HG03196 (cell line): ENCODE measurements around the gene BICD1.
"Not testable (repeated sequence)": the region's sequence is repeated elsewhere in the genome, so short reads cannot be mapped to it uniquely, and the experiment has no call there.

ENCODE experiments used
- ATAC-seq: cut with Tn5 transposase; IDR thresholded peaks from one replicate; pipeline ENCODE4 v1.9.1; 2021; ENCODE audit not compliant: unreplicated experiment

Gene BICD1

DNA sequence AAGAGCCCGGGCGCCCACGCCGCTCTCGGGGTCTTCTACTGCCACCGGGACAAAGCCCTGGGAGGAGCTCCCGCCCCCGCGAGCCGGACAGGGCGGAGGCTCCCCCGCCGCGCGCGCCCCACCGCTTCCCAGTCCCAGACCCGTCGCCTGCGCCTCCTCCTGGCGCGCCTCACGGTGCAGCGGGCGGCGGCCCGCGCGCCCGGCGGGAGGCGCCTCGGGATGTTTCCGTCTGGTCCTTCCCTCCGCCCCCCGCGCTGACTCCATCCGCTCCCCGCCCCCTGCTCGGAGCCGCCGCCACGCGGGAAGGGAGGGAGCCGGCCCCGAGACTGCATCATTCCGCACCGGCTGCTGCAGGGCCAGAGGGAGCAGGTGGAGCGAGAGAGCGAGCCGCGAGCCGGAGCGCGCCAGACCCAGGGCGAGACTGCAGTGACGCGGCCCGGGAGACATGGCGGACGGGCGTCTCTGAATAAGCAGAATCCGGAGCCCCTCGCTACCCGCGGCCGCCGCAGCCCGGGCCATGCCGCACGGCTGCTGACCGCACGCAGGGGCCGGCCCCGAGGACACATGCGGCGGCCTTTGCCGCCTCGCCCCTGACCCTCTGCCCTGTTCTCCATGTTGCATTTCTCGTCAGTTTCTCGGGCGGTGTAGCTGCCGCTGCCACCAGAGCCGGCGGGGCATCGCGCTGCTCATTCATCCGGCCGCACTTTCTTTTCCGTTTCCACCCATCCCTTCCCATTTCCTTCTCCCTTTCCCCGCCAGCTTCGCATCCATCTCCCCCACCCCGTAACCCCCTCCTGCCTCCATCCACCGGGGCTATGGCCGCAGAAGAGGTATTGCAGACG, at the start of gene BICD1:
Gene BICD1, plus strand, starts transcription at position 331 of the 842 bp plus-strand sequence. Its CDS starts 485 bp downstream, at position 816.
- ATAC-seq: peak; percentile 74

DNA sequence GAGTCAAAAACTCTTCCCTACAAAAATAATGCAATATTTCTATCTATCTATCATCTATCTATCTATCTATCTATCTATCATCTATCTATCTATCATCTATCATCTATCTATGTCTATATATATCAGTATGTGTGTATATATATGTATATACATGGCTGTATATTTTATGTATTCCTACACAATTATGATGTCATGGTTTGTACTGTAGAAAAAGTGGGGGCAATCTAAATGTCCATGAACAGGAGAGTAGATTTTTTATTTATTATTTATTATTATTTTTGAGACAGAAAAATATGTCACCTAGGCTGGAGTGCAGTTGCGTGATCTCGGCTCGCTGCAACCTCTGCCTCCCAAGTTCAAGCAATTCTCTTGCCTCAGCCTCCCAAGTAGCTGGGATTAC, 45.6 kb upstream of the BICD1 start:
- ATAC-seq: no peak

DNA sequence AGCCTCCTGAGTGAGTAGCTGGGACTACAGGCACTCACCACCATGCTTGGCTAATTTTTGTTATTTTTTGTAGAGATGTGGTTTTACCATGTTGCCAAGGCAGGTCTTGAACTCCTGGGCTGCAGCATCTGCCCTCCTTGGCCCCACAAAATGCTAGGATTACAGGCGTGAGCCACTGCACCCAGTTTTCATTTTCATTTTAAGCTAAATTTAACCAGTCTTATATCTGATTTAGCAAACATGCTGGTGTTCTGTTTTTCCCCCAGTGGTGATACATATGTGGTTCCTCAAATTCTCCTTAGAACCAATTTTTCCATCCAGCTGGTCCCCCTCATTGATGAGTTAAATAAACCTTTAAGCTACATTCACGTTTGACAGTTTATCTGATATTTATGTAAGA, 43.8 kb upstream of the BICD1 start:
- ATAC-seq: no peak

DNA sequence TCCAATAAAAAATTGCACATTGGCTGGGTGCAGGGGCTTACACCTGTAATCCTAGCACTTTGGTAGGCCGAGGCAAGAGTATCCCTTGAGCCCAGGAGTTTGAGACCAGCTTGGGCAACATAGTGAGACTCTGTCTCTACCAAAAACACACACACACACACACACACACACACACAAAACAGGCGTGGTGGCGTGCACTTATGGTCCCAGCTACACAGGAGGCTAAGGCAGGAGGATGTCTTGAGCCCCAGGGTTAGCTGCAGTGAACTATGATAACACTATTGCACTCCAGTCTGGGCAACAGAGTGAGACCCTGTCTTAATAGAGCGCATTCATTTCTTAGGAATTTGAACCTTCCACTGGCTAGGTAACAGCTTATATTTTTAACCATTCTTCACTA, 42.9 kb upstream of the BICD1 start:
- no peak for ATAC-seq

DNA sequence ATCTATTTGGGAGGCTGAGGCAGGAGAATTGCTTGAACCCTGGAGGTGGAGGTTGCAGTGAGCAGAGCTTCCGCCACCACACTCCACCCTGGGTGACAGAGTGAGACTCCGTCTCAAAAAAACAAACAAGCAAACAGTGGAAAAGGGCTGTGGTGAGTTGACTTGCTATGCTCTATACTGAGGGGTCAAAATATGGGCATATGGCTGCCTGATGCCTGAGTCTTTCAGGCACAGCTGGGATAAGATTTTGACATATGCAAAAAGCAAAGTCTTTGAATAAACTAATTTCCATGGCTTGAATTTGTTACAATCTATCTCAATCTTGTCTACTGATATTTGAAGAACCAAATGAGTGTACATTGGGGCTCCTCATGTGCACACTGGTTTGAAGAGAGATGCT, 40.4 kb upstream of the BICD1 start:
- no peak for ATAC-seq

DNA sequence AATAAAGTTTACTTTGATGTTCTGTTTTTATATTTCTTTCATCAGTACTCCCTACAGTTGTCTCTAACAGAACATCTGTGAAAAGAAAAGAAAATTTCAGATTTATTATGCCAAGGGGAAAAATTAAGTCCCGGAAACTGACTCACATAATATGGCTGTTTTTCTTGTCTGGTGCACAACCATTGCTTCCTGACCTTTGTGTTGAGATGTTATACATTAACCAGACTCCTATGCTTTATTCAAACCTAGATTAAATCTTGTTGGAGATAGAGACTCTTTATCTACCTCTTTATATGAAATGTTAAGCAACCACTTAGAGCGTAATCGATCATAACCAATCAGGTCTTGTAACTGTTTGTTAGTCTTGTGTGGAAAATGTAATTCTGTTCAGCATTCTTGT, 37.6 kb upstream of the BICD1 start:
- no peak for ATAC-seq

DNA sequence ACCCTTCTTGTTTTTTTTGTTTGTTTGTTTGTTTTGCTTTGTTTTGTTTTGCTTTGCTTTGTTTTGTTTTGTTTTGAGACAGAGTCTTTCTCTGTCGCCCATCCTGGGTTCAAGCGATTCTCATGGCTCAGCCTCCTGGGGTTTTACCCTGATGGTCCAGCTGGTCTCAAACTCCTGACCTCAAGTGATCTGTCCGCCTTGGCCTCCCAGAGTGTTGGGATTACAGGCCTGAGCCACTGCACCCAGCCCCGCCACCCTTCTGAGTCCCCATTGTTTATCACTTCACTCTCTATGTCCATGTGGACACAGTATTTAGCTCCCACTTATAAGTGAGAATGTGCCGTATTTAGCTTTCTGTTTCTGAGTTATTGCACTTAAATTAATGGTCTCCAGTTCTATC, 36.9 kb upstream of the BICD1 start:
- ATAC-seq: no peak

DNA sequence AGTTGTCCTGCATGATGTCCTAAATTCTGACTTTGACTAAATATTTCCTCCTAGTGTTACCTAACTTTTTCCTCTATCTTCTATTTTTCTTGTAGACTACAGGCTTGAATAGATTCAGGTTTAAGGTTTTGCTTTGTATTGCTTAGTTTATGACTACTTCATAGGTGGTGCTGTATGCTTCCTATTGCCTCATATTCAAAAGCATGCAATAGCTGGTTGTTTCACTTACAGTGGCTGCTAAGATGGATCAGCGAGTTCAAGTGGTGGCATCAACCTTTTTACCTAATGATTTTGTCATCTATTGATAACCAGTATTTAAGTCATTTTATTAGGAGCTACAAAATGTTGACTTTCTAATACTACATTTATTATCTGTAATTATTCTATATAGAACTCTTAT, 36.3 kb upstream of the BICD1 start:
- no peak for ATAC-seq

DNA sequence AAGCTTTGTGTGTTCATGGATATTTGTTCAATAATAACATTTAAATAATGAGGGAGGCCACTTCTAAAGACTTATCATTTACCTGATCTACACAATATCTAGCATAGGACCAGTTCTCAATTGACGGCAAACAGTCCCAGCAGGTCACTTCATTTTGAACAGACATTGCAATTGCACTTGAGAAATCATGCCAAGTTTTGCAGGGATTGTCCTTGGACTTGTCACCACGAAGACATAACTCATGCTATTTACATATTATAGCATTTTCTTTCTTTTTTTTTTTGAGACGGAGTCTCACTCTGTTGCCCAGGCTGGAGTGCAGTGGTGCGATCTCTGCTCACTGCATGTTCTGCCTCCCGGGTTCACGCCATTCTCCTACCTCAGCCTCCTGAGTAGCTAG, 34.5 kb upstream of the BICD1 start:
- ATAC-seq: no peak

DNA sequence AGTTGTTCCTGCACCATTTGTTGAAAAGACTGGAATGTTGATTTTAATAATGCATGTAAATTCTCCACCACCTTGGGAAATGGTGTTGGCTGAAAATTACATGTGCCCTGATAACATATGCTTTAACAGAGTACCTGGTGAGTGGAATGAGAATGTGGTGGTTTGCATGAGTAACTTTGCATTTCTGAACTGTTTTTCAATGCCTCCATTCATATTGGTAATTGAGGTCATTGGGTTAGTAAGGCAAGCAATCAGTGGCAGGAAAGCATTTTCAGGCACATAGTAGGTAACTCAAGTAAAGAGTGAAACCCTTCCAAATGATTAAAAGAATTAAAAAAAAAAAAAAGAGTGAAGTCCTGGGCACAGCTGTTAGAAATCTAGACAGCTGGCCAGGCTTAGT, 32.2 kb upstream of the BICD1 start:
- no peak for ATAC-seq

DNA sequence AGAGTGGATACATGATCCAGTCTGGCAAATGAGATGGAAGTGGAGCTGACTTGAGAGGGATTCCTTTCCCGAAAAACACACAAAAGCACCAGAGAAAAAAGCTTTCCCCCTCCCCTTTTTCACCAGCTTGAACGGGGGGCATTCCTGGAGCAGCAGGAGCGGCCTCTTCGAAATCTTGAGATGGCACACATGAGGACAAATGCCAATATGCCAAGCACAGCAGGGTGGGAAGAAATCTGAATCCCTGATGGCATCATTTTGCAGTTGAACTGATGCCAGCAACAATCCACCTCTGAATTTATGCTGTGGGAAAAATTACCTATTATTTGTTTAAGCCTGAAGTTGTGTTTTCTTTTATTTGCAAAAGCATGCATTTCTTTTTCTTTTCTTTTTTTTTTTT, 29.7 kb upstream of the BICD1 start:
- no peak for ATAC-seq

DNA sequence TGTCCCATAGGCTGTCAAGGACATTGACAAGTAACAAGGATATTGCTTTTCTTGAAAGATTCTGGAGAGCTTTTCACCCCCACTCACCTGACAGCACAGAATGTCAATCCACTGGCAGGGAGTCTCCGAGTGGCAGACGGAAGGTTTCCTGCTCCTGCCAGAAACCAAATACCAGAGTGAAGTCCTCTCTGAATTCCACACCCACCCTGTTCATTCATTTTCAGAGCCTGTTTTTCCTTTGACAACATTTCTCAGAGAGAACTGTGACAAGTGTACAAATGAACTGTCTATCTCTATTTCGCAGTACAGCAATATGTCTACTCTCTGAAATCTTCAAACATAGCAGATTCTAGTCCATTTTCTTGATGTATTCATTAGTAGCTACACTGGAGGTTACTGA, 26.2 kb upstream of the BICD1 start:
- no peak for ATAC-seq

DNA sequence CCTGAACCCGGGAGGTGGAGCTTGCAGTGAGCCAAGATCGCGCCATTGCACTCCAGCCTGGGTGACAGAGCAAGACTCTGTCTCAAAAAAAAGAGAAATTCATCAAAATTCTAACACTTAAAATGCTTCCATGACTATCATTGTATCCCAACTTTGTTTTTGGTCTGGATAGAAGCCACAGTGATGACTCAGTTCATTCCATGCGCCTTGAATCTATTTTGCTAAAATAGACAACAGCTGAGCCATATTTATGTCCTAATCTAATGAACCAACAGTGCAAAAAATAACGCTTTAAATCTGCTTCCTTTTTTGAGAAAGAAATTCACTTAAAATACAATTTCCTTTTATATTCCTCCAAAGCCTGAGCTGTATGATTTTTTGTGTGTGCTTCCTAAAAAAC, 23.2 kb upstream of the BICD1 start:
- no peak for ATAC-seq

DNA sequence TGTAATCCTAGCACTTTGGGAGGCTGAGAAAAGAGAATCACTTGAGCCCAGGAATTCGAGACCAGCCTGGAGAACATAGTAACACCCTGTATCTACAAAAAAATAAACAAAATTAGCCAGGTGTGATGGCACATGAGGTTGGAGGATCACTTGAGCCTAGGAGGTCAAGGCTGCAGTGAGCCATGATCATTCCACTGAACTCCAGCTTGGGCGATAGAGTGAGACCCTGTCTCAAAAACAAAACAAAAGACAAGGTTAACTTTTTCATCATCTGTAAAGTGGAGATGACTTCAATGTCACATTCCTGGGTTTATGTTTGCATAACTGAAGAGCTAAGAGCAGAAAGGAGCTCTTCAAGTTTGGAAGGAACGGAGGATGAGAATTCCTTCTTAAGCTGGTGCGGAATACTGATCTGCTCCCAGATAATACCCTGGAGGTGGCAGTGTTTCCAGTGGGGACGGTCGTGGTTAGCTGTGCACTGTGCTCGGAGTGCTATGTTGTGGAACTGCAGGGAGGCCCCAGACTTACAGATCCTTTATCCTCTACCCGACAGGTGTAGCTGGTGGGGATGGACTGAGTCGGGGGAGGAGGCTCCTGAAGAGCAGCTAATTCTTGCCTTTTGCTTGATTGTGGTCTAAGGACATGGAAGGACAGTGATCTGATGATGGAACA, 22.5 kb upstream of the BICD1 start:
- no peak for ATAC-seq

DNA sequence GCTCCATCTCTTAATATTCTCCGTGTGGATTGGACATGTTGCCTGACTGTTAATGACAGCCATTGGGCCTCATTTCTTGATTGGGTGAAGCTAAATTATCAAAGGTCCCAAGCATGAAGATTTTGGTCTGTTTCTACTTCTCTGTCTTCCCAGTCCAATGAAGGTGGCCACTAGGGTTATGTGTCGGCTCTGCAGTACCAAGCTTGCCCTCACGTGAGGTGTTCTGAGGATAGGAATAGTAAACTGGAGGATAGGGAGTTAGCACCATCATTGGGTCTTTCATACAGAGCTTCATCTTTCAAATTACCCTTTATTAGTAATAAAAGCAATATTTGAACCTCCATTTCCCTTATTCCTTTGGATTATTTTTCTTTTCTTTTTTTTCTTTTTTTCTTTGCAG, 21.9 kb upstream of the BICD1 start:
- no peak for ATAC-seq

DNA sequence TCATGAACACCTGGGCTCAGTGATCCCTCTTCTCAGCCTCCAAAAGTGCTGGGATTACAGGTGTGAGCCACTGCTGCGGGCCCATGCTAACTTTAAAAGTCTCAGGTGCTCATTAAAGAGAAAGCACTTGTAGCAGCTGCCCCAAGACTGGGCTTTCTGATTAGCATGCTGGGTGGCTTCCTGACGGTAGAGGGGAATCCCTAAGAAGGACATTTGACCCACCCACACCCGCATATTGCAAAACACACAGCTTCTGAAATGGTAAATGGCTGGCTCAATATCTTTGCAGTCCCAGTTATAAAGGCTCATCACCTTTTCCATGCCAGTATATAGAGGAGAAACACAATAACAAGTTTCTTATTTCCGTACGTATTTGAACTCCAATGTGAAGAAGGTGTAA, 19.3 kb upstream of the BICD1 start:
- no peak for ATAC-seq

DNA sequence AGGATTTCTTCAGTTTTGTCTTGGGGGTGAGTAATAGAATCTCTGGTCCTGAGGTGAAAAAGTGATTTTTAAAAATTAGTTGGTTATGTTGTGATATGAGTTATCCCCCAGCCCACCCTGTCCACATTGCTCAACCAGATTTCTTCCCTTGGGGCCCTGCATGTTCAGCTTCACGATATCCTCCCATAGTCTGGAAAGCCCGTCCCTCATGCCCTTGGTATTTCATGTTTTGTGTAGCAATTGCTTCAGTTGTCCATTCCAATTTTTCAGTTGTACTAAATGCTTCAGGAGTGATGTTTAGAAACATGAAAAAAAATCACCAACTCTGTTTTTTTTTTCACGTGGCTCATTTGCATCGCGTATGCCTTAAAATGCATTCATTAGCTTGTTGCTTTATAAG, 17.5 kb upstream of the BICD1 start:
- no peak for ATAC-seq

DNA sequence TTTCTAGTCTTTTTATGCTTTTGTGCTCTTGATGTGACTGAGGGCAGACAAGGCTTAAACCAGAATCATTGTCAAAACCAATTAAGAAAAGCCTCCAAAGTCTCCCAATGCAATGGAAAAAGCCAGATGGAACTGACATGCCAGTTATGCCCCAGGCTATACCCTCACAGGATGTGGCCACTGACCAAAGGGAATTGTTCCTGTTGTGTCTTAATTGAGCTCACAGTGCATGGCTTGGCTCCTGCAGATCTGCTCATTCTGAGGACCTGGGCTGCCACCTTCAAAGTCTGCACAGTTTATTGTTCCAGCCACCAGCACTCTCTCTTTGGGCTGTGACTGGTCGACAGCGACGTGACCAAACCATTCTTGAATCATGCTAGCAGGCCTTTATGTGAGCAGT, 17.1 kb upstream of the BICD1 start:
- no peak for ATAC-seq

DNA sequence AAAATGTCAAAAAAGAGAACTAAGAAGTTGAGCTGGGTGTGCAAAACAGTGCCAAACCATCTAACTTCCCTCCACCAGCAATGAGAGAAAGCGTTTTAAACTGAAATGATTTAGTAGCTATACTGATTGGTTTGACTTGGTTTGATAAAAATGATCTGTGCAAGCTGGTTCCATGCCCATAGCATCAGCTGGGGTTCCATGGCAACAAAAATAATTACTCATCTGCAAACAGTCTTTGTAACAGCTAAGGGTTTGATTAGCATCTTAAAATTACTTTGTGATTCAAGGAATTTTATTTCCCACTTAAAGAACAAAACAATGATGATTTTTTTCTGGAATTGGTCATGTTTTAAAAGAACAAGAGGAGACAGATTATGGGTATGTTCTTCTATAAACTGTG, 15.0 kb upstream of the BICD1 start:
- no peak for ATAC-seq

DNA sequence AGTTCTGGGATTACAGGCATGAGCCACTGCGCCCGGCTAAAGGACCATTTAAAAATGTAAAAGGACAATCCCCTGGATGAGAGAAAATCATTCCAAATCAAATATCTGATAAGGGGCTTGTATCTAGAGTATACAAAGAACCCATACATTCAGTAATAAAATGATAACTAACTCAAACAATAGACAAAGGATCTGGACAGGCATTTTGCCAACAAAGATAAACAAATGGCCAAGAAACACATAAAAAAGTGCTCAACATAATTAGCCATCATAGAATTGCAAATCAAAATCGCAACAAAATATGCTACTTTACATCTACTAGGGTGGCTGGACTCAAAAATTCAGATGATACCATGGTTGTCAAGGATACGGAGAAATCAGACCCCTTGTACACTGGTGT, 8.5 kb upstream of the BICD1 start:
- no peak for ATAC-seq

DNA sequence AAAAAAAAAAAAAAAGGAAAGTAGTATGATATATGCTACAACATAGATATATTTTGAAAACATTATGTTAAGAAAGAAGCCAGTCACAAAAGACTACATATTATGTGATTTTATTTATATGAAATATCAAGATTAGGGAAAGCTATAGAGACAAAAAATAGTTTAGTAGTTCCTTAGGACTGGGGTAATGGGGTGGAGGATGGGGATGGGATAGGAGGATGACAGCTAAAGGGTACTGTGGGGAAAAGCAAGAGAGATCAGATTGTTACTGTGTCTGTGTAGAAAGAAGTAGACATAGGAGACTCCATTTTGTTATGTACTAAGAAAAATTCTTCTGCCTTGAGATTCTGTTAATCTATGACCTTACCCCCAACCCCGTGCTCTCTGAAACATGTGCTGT, 7.4 kb upstream of the BICD1 start:
- ATAC-seq: not testable (repeated sequence)

DNA sequence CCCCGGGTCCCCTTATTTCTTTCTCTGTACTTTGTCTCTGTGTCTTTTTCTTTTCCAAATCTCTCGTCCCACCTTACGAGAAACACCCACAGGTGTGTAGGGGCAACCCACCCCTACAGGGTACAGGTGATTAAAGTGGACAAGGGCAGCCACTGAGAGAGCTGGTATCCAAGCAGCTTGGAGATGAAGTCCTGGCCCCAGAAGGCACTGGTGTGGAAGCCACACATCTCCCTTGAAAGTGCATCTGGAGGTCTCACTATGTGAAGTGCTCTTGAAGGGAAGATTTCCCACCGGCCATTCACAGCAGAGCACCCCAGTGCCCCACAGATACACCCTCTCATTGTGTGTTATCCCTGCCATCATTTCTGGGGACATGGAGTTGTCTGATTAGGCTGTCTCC, 6.3 kb upstream of the BICD1 start:
- no peak for ATAC-seq

DNA sequence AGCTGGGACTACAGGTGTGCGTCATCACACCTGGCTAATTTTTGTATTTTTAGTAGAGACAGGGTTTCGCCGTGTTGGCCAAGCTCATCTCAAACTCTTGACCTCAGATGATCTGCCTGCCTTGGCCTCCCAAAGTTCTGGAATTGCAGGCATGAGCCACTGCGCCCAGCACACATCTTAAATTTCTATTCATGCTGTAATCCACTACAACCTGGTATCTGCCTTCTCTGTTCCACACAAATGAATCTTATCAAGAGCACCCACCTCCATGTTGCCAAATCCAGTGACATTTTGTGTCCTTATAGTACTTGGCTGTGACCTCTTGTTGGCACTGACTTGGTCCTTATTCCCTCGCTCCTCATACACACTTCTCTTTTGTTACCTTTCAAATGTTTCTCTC, 5.8 kb upstream of the BICD1 start:
- ATAC-seq: no peak
